HepG2 (cell line): ENCODE measurements around the gene DGCR8. TPM values are rescaled to one million over a fixed set of nuclear protein-coding genes. Genes with fewer than 3 reads are reported as not detected.

Source experiments
- ATAC-seq: fragments of 200-7000 bp; cut with Tn5 transposase; 3 replicates; pipeline ENCODE4 v1.9.1; 2020; ENCODE audit warnings: mild to moderate bottlenecking, moderate library complexity
- BruUV-seq: library from RNA; stranded (reverse); fragments of 400-500 nt; replicated peaks from 2 replicates; lab custom pipeline; 2021; lab: Mats Ljungman, UMichigan
- CTCF ChIA-PET: fragments of 300-600 bp; formaldehyde crosslinking; extraction: SDS; loops from one replicate; lab custom pipeline; 2021; ENCODE audit warnings: low total read pairs, inconsistent platforms, low intra/inter-chr PET ratio; lab: Yijun Ruan, JAX
- POLR2A ChIA-PET: fragments of 350-600 bp; sonication (Branson Sonifier 250); formaldehyde crosslinking; loops from one replicate; lab custom pipeline; 2020; ENCODE audit warnings: antibody characterized with exemption, inconsistent platforms; lab: Yijun Ruan, JAX
- DNase-seq: peaks from one replicate; pipeline ENCODE4 v3.0.0-alpha.2; 2015; ENCODE audit warnings: low spot score
- FAIRE-seq: peaks from 3 replicates; lab custom pipeline; 2011; peaks lifted over from hg19 to GRCh38; lab: Jason Lieb, UNC
- H2AFZ ChIP-seq: one replicate; pipeline ENCODE4 v1.6.1; 2011; ENCODE audit warnings: low read length, inconsistent platforms
- H3K27ac ChIP-seq: fragments of 300-600 bp; 3 replicates; pipeline ENCODE4 v1.8.0; 2011; ENCODE audit warnings: mixed run types, mild to moderate bottlenecking, mixed read lengths, low read length, inconsistent platforms; ENCODE audit not compliant: insufficient read depth; ENCODE audit errors: extremely low read length
- H3K27me3 ChIP-seq, 2 experiments: fragments of 200-600 bp in 1 of 2; 2 replicates in 1 of 2; 3 replicates in 1 of 2; pipeline versions ENCODE4 v1.6.0 to v1.8.0; 2011; ENCODE audit warnings: low read length in 2 of 2, mild to moderate bottlenecking in 2 of 2, moderate library complexity in 2 of 2, inconsistent platforms in 1 of 2; ENCODE audit not compliant: insufficient read depth in 2 of 2, control insufficient read depth in 1 of 2
- H3K36me3 ChIP-seq, 2 experiments: fragments of 200-600 bp in 1 of 2; replicated peaks in 1 of 2; 2 replicates in 1 of 2; 3 replicates in 1 of 2; pipeline versions ENCODE4 v1.5.1 to v1.8.0; 2011; ENCODE audit warnings: low read length in 2 of 2, inconsistent platforms in 1 of 2; ENCODE audit not compliant: insufficient read depth in 2 of 2, control insufficient read depth in 1 of 2
- H3K4me1 ChIP-seq: 2 replicates; pipeline ENCODE4 v1.5.1; 2012; ENCODE audit warnings: low read length, inconsistent platforms; ENCODE audit not compliant: insufficient read depth
- H3K4me2 ChIP-seq: 2 replicates; pipeline ENCODE4 v1.6.0; 2011; ENCODE audit warnings: low read depth, low read length, inconsistent platforms
- H3K4me3 ChIP-seq, 3 experiments: fragments of 200-600 bp in 1 of 3; sonication (generic), shearing (Covaris generic) in 1 of 3; replicated peaks in 1 of 3; 2 replicates each; pipeline ENCODE4 v1.5.1; 2011 to 2016; ENCODE audit warnings: low read length in 3 of 3, inconsistent platforms in 2 of 3, low read depth in 2 of 3, mild to moderate bottlenecking in 2 of 3, control low read depth in 1 of 3, mixed read lengths in 1 of 3; ENCODE audit not compliant: insufficient read depth in 1 of 3
- H3K79me2 ChIP-seq: one replicate; pipeline ENCODE4 v1.6.1; 2011; ENCODE audit warnings: low read length, inconsistent platforms; ENCODE audit not compliant: insufficient read depth
- H3K9ac ChIP-seq: 2 replicates; pipeline ENCODE4 v1.6.0; 2011; ENCODE audit warnings: mild to moderate bottlenecking, low read depth, low read length, inconsistent platforms; ENCODE audit not compliant: insufficient read depth
- H3K9me3 ChIP-seq: 2 replicates; pipeline ENCODE4 v1.5.1; 2012; ENCODE audit warnings: mild to moderate bottlenecking, low read length
- H4K20me1 ChIP-seq: 2 replicates; pipeline ENCODE4 v1.6.0; 2011; ENCODE audit warnings: inconsistent platforms, mild to moderate bottlenecking, low read length, moderate library complexity; ENCODE audit not compliant: insufficient read depth
- AGO2 ChIP-seq: fragments of 200-400 bp; formaldehyde crosslinking; optimal IDR thresholded peaks from 2 replicates; pipeline ENCODE3; 2017; ENCODE audit warnings: mild to moderate bottlenecking, low read depth, low read length, moderate library complexity
- CENPX ChIP-seq: sonication (generic); formaldehyde crosslinking; IDR thresholded peaks from 2 replicates; pipeline ENCODE4 v1.9.0; 2021; ENCODE audit warnings: mild to moderate bottlenecking, missing genetic modification reagents, moderate library complexity
- NKX3-1 ChIP-seq: sonication (generic); formaldehyde crosslinking; IDR thresholded peaks from 2 replicates; pipeline ENCODE4 v1.5.0; 2020; ENCODE audit warnings: missing genetic modification reagents
- PHF20 ChIP-seq: sonication (generic); formaldehyde crosslinking; IDR thresholded peaks from 2 replicates; pipeline ENCODE4 v1.5.0; 2020; ENCODE audit warnings: mild to moderate bottlenecking, missing genetic modification reagents
- RBFOX2 ChIP-seq: fragments of 200-400 bp; formaldehyde crosslinking; IDR thresholded peaks from 2 replicates; pipeline ENCODE4 v1.6.1; 2017; ENCODE audit warnings: low read depth, mild to moderate bottlenecking, low read length
- ZNF333 ChIP-seq: sonication (generic); formaldehyde crosslinking; IDR thresholded peaks from 2 replicates; pipeline ENCODE4 v1.4.0; 2020; ENCODE audit warnings: mild to moderate bottlenecking, missing genetic modification reagents, borderline replicate concordance
- ZNF550 ChIP-seq: sonication (generic); formaldehyde crosslinking; IDR thresholded peaks from 2 replicates; pipeline ENCODE4 v1.4.0; 2020; ENCODE audit warnings: mild to moderate bottlenecking, missing genetic modification reagents, borderline replicate concordance
- WGBS: methylation state at CpG from one replicate; pipeline ENCODE4 v1.1.6; 2017; ENCODE audit warnings: low lambda C conversion rate; 5-methylcytosine and 5-hydroxymethylcytosine counted together
- in situ Hi-C: cut with HindIII; loops from 2 replicates; pipeline ENCODE4 v1.10.0; 2017; ENCODE audit warnings: low pct_unique_long_range_greater_than_20kb; ENCODE audit not compliant: extremely low pct_ligation_motif_present
- intact Hi-C: fragments of 100-400 bp; cut with micrococcal nuclease; formaldehyde crosslinking; loops from one replicate; pipeline ENCODE4 v1.10.0; 2022; ENCODE audit not compliant: unreplicated experiment
- polyA plus RNA-seq, 8 experiments: library from polyadenylated mRNA; depleted of rRNA in 3 of 8; stranded (reverse) in 7 of 8; unstranded in 1 of 8; fragments of >200 nt; fragmentation: Illumina TruSeq in 4 of 8; extraction: Trizol in 4 of 8; gene quantifications; 2 replicates each; pipeline versions ENCODE4 v1.2.1 to v1.2.3, GENCODE V29; 2011 to 2016; ENCODE audit warnings: low read depth in 4 of 8, missing spikeins in 1 of 8, mixed read lengths in 1 of 8; ENCODE audit not compliant: insufficient read depth in 1 of 8
- total RNA-seq, 5 experiments: library from RNA; depleted of rRNA; stranded (reverse); fragments of >200 nt; fragmentation: Illumina TruSeq; extraction: Trizol; gene quantifications; 2 replicates each; pipeline ENCODE4 v1.2.3, GENCODE V29; 2016; ENCODE audit warnings: low read depth in 1 of 5
- TF ChIP-seq, protein P1 (sequence below): sonication (generic); formaldehyde crosslinking; IDR thresholded peaks from 2 replicates; pipeline ENCODE4 v1.5.0; 2020; ENCODE audit warnings: missing genetic modification reagents
- TF ChIP-seq, protein P2 (sequence below): sonication (generic); formaldehyde crosslinking; IDR thresholded peaks from 2 replicates; pipeline ENCODE4 v1.8.0; 2022; ENCODE audit warnings: missing genetic modification reagents, mild to moderate bottlenecking, borderline replicate concordance

DGCR8 gene
- total and polyA plus RNA-seq, 2 of the 13 experiments (the other 11 are each of a cell fraction or from before 2014, with no cell fraction given) = 10.2 to 23.2 TPM

DNA sequence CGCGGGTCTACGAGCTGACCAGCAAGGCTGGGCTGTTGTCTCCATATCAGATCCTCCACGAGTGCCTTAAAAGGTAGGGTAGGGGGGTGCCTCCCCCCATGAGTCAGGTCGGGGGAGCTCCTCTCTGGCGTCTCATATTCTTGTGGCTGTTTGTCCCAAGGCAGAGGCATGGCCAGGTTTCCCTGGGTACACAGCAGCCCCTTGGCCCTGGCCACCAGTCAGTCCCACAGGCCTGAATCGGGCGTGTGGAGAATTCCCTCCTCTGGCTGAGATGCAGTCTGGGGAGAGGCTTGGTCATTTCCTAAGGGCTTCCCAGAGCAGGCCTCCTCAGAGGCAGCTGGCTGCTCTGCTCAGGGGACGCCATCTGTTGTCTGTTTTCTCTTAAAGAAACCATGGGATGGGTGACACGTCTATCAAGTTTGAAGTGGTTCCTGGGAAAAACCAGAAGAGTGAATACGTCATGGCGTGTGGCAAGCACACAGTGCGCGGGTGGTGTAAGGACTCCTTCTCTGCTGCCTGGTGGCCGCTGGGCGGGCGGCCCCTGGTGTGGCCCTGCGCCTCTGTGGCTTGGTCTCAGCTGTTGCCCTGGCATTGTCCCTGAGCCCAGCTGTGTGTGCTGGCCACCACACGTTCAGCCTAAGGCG, 26.3 kb downstream of the DGCR8 start:
- Histone ChIP-seq H3K27me3 (no peaks in the 10 kb centered on the region), H2AFZ (no peak overlapping the region), H3K9me3 (no peaks in the 10 kb centered on the region), H3K4me2 (no peak overlapping the region)
- POLR2A ChIA-PET = interaction anchor here (1.3 kb wide), 1 partner anchor 11 kb away, joined by 4 read pairs; the partner anchor contains the start of gene TRMT2A
- TF ChIP-seq ZNF333 (CRISPR knock-in tag) (no peak), AGO2 (peak; percentile 12)
- TF ChIP-seq, protein P1, sequence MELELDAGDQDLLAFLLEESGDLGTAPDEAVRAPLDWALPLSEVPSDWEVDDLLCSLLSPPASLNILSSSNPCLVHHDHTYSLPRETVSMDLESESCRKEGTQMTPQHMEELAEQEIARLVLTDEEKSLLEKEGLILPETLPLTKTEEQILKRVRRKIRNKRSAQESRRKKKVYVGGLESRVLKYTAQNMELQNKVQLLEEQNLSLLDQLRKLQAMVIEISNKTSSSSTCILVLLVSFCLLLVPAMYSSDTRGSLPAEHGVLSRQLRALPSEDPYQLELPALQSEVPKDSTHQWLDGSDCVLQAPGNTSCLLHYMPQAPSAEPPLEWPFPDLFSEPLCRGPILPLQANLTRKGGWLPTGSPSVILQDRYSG (CRISPR knock-in tag) = no peak
- TF ChIP-seq, protein P2, sequence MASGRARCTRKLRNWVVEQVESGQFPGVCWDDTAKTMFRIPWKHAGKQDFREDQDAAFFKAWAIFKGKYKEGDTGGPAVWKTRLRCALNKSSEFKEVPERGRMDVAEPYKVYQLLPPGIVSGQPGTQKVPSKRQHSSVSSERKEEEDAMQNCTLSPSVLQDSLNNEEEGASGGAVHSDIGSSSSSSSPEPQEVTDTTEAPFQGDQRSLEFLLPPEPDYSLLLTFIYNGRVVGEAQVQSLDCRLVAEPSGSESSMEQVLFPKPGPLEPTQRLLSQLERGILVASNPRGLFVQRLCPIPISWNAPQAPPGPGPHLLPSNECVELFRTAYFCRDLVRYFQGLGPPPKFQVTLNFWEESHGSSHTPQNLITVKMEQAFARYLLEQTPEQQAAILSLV (CRISPR knock-in tag) = no peak
- TF ChIP-seq, all 625 proteins: peak for 1
- no peak for FAIRE-seq
- Histone ChIP-seq H3K9ac (no peak overlapping the region), H3K27ac (no peak overlapping the region), H4K20me1 (peaks cover 4% of the 10 kb centered on the region; the same call in 1 of the 2 replicates), H3K4me1 (peaks cover 8% of the 10 kb centered on the region; the same call in 1 of the 2 replicates), H3K4me3 (no peak overlapping the region), H3K79me2 (peaks cover 10% of the 10 kb centered on the region), H3K36me3 (peaks cover 55 to 96% of the 10 kb centered on the region in 2 experiments)
- no peak for ATAC-seq
- CTCF ChIA-PET = no interaction called here
- DNase-seq = no peak
- intact Hi-C loops (no loop called here), in situ Hi-C loops (no loop called here)
- 97% methylated on average over 17 of the region's 20 CpGs for WGBS
- BruUV-seq = no TSS peak

DNA sequence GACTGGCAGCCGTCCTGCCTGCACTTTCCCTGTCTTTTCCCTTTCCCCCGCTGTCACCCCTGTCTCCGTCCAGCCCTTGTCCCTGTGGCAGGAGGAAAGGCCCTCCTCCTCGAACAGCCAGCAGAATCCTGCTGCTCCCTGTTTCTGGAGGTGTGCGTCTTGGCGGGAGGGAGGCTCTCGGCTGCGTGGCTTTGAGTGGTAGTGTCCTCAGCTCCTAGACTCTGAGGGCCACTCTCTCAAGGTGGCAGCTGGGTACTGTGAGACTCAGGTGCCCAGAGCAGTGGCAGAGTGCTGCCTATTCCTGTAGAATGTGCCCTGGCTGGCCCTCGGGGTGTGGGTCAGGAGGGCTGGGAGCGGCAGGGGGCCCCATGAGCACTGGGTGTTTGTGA, 26.8 kb downstream of the DGCR8 start:
- Histone ChIP-seq H3K27me3 (no peaks in the 10 kb centered on the region), H3K4me3 (no peak overlapping the region), H2AFZ (no peak overlapping the region), H3K4me1 (peaks cover 5% of the 10 kb centered on the region), H3K9ac (no peak overlapping the region), H3K9me3 (no peaks in the 10 kb centered on the region), H3K4me2 (no peak overlapping the region), H3K79me2 (peaks cover 10% of the 10 kb centered on the region), H3K27ac (no peak overlapping the region), H3K36me3 (peaks cover 51 to 92% of the 10 kb centered on the region in 2 experiments), H4K20me1 (peaks cover 4% of the 10 kb centered on the region; the same call in 1 of the 2 replicates)
- in situ Hi-C loops = no loop called here
- intact Hi-C loops = no loop called here
- BruUV-seq = no TSS peak
- TF ChIP-seq NKX3-1 (CRISPR knock-in tag) = no peak
- TF ChIP-seq CENPX (CRISPR knock-in tag) = no peak
- TF ChIP-seq PHF20 (CRISPR knock-in tag) = no peak
- no peak for TF ChIP-seq RBFOX2
- no peak for TF ChIP-seq ZNF550 (CRISPR knock-in tag)
- WGBS = over 99% methylated on average over 10 of the region's 10 CpGs
- ATAC-seq = no peak
- no peak for FAIRE-seq
- ChIA-PET POLR2A (interaction anchor here (1.3 kb wide), 1 partner anchor 10 kb away, joined by 4 read pairs; the partner anchor contains the start of gene TRMT2A), CTCF (no interaction called here)
- no peak for DNase-seq
